Nephron progenitor cell (in vitro differentiated cells): ENCODE data around the gene CLASP1.
A peak's percentile ranks its signal among the peaks of the same experiment; 100 is the strongest.

Source experiments
- DNase-seq: peaks from one replicate; pipeline ENCODE4 v3.0.0; 2021
- H3K27ac Mint-ChIP-seq: 2 replicates; pipeline ENCODE4 v1.8.0; 2021; ENCODE audit warnings: mild to moderate bottlenecking, moderate library complexity, mixed read lengths
- H3K27me3 Mint-ChIP-seq: 2 replicates; pipeline ENCODE4 v1.8.0; 2021; ENCODE audit warnings: mild to moderate bottlenecking, low read depth, mixed read lengths; ENCODE audit not compliant: poor library complexity
- H3K36me3 Mint-ChIP-seq: 2 replicates; pipeline ENCODE4 v1.8.0; 2021; ENCODE audit warnings: low read depth, mixed read lengths
- H3K4me1 Mint-ChIP-seq: 2 replicates; pipeline ENCODE4 v1.8.0; 2021; ENCODE audit warnings: mixed read lengths
- H3K4me3 Mint-ChIP-seq: 2 replicates; pipeline ENCODE4 v1.8.0; 2021; ENCODE audit warnings: mild to moderate bottlenecking, moderate library complexity, mixed read lengths
- H3K9me3 Mint-ChIP-seq: 2 replicates; pipeline ENCODE4 v1.8.0; 2021; ENCODE audit warnings: mild to moderate bottlenecking, moderate library complexity, mixed read lengths
- CTCF ChIP-seq: fragments of 200-600 bp; sonication (generic); IDR thresholded peaks from 2 replicates; pipeline ENCODE4 v1.5.0; 2021; ENCODE audit warnings: antibody characterized with exemption

Gene CLASP1

DNA sequence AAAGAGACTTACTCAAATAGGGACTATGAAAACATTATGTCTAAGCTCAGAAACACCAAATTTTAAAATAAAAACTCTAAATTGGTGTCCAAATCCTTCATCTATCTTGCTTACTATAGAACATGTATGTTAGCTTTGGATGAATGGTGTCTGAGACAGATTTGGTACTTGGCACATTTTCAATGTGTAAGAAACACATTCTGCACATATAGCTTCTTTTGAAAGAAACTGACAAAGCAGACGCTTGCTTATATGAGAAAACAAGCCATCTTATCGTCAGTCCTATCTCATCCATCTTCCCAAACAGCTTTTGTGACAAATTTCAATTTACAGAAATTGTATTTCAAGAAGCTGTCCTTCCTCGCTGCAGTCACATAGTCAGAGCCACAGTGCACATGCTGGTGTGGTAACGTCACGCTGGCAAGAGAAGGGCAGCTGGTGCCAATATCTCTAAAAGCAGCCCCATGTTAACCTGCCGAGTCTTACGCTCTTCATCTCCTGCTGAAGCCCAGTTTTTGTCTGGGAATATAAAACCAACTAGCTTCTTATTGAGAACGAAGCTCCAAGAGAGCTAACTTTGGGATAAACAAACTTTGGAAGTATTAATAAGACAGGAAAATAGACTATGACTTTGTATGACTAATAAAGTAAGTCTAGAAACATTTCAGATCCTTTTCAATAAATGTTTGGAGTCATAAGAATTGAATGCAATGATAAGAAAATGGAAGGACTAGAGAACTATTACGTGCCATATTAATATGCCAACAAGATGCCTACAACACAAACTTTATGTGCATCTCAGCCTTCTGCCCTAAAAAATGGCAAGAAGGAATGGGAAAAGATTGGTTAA lies 289.3 kb downstream of the CLASP1 start:
- Mint-ChIP-seq H3K4me3 (no peak overlapping the region), H3K36me3 (peaks cover 39% of the 10 kb centered on the region), H3K27me3 (no peaks in the 10 kb centered on the region), H3K9me3 (no peaks in the 10 kb centered on the region), H3K4me1 (peaks cover 5% of the 10 kb centered on the region), H3K27ac (no peak overlapping the region)
- no peak for DNase-seq
- no peak for TF ChIP-seq CTCF

GRCh38 chr2:121359170-121359569 lies 290.1 kb downstream of the CLASP1 start:
- TF ChIP-seq CTCF = no peak
- H3K9me3 Mint-ChIP-seq = no peaks in the 10 kb centered on the region
- no peak overlapping the region for H3K27ac Mint-ChIP-seq
- H3K36me3 Mint-ChIP-seq = peaks cover 39% of the 10 kb centered on the region
- peaks cover 5% of the 10 kb centered on the region for H3K4me1 Mint-ChIP-seq
- H3K27me3 Mint-ChIP-seq = no peaks in the 10 kb centered on the region
- no peak overlapping the region for H3K4me3 Mint-ChIP-seq
- DNase-seq = no peak

- no peak for DNase-seq
- TF ChIP-seq CTCF = no peak
- Mint-ChIP-seq H3K4me3 (no peak overlapping the region), H3K36me3 (peaks cover 43% of the 10 kb centered on the region), H3K4me1 (peaks cover 5% of the 10 kb centered on the region), H3K9me3 (no peaks in the 10 kb centered on the region), H3K27me3 (no peaks in the 10 kb centered on the region), H3K27ac (no peak overlapping the region)
These were observed 291.0 kb downstream of the CLASP1 start for GRCh38 chr2:121358291-121358690.

GRCh38 chr2:121356058-121356640 lies 293.1 kb downstream of the CLASP1 start:
- Mint-ChIP-seq H3K27ac (peak overlapping the region; percentile 50), H3K36me3 (peaks cover 34% of the 10 kb centered on the region), H3K4me1 (peaks cover 5% of the 10 kb centered on the region), H3K27me3 (no peaks in the 10 kb centered on the region), H3K9me3 (no peaks in the 10 kb centered on the region), H3K4me3 (no peak overlapping the region)
- peak; percentile 56 for DNase-seq
- TF ChIP-seq CTCF = peak; percentile 76

DNA sequence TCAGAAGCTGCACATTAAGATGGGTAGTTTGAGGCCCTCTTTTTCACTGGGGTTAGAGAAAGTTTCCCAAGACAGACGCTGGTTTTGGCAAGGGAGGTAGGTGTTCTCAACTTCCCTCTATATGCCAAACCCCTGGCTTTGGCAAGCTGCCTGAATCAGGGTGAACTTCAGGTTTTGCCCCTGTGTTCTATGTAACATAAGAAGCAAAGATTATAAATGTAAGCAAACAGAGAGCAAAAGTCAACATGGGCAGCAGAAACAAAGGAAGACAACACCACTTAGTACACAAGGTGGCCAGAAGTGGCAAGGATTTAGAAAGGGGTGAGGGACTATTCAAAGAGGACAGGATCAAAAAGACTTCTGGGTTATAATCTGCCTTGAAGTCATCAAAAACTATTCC lies 293.8 kb downstream of the CLASP1 start:
- H3K4me3 Mint-ChIP-seq = no peak overlapping the region
- peaks cover 40% of the 10 kb centered on the region for H3K36me3 Mint-ChIP-seq
- H3K4me1 Mint-ChIP-seq = peaks cover 5% of the 10 kb centered on the region
- TF ChIP-seq CTCF = no peak
- DNase-seq = no peak
- no peaks in the 10 kb centered on the region for H3K9me3 Mint-ChIP-seq
- no peak overlapping the region for H3K27ac Mint-ChIP-seq
- no peaks in the 10 kb centered on the region for H3K27me3 Mint-ChIP-seq
